SK-N-SH (cell line): ENCODE results near the gene KRT4. TPM values are rescaled to one million over a fixed set of nuclear protein-coding genes. Genes with fewer than 3 reads are reported as not detected.

Experiments
- CTCF ChIA-PET: fragments of 300-600, 350-600 bp; formaldehyde crosslinking; extraction: SDS; loops from one replicate; lab custom pipeline; 2021; lab: Yijun Ruan, JAX
- POLR2A ChIA-PET: fragments of 350-600 bp; sonication (Branson Sonifier 250); formaldehyde crosslinking; extraction: SDS; loops from one replicate; lab custom pipeline; 2020; ENCODE audit warnings: antibody characterized with exemption, inconsistent platforms; lab: Yijun Ruan, JAX
- DNase-seq: peaks from one replicate; pipeline ENCODE4 v3.0.0; 2012
- H2AFZ ChIP-seq: fragments of 200-600 bp; sonication (generic); 2 replicates; pipeline ENCODE4 v1.8.1; 2016; ENCODE audit warnings: antibody characterized with exemption, mild to moderate bottlenecking, low read depth
- H3F3A ChIP-seq: fragments of 200-600 bp; sonication (generic); replicated peaks from 2 replicates; pipeline ENCODE3; 2016; ENCODE audit warnings: antibody characterized with exemption, mild to moderate bottlenecking; ENCODE audit not compliant: insufficient read depth
- H3K27ac ChIP-seq, 2 experiments: fragments of 200-500 bp in 1 of 2; fragments of 200-600 bp in 1 of 2; sonication (Bioruptor generic) in 1 of 2; sonication (generic), shearing (Covaris generic) in 1 of 2; 2 replicates each; pipeline versions ENCODE4 v1.5.1 to v1.6.1; 2014 to 2016; ENCODE audit warnings: low read depth in 2 of 2, inconsistent platforms in 1 of 2, low read length in 1 of 2, mild to moderate bottlenecking in 1 of 2, mixed read lengths in 1 of 2
- H3K27me3 ChIP-seq: fragments of 200-600 bp; sonication (generic), shearing (Covaris generic); 2 replicates; pipeline ENCODE4 v1.6.1; 2016; ENCODE audit warnings: mixed run types; ENCODE audit not compliant: insufficient read depth
- H3K36me3 ChIP-seq, 2 experiments: fragments of 200-500 bp in 1 of 2; fragments of 200-600 bp in 1 of 2; sonication (Bioruptor generic) in 1 of 2; sonication (generic) in 1 of 2; replicated peaks in 1 of 2; 2 replicates each; pipeline versions ENCODE3 to v1.5.1; 2014 to 2016; ENCODE audit warnings: low read length in 1 of 2, mild to moderate bottlenecking in 1 of 2; ENCODE audit not compliant: insufficient read depth in 2 of 2, control insufficient read depth in 1 of 2
- H3K4me1 ChIP-seq, 2 experiments: fragments of 200-500 bp in 1 of 2; fragments of 200-600 bp in 1 of 2; sonication (Bioruptor generic) in 1 of 2; sonication (generic), shearing (Covaris generic) in 1 of 2; 2 replicates each; pipeline versions ENCODE4 v1.5.1 to v1.6.1; 2014 to 2016; ENCODE audit warnings: low read depth in 1 of 2, low read length in 1 of 2, mixed run types in 1 of 2; ENCODE audit not compliant: insufficient read depth in 2 of 2, control insufficient read depth in 1 of 2
- H3K4me2 ChIP-seq: fragments of 200-600 bp; sonication (generic), shearing (Covaris generic); 2 replicates; pipeline ENCODE4 v1.6.1; 2017; ENCODE audit warnings: mixed run types
- H3K4me3 ChIP-seq, 2 experiments: fragments of 200-500 bp in 1 of 2; fragments of 200-600 bp in 1 of 2; sonication (Bioruptor generic) in 1 of 2; sonication (generic), shearing (Covaris generic) in 1 of 2; 2 replicates each; pipeline versions ENCODE4 v1.5.1 to v1.8.1; 2014 to 2016; ENCODE audit warnings: low read depth in 2 of 2, inconsistent platforms in 1 of 2, low read length in 1 of 2, mild to moderate bottlenecking in 1 of 2, mixed read lengths in 1 of 2, moderate library complexity in 1 of 2
- H3K79me2 ChIP-seq: fragments of 200-600 bp; sonication (generic); 2 replicates; pipeline ENCODE4 v1.8.1; 2017; ENCODE audit warnings: mild to moderate bottlenecking; ENCODE audit not compliant: insufficient read depth
- H3K9ac ChIP-seq: fragments of 200-600 bp; sonication (generic); 2 replicates; pipeline ENCODE4 v1.6.1; 2017; ENCODE audit warnings: mixed run types
- H3K9me2 ChIP-seq: fragments of 200-600 bp; sonication (generic); 2 replicates; pipeline ENCODE4 v1.6.1; 2017; ENCODE audit warnings: mixed run types
- H3K9me3 ChIP-seq: fragments of 200-600 bp; sonication (generic); 2 replicates; pipeline ENCODE4 v1.6.1; 2017; ENCODE audit warnings: mixed run types, mild to moderate bottlenecking, moderate library complexity
- H4K20me1 ChIP-seq: fragments of 200-600 bp; sonication (generic); 2 replicates; pipeline ENCODE4 v1.6.1; 2017; ENCODE audit warnings: mild to moderate bottlenecking, mixed run types; ENCODE audit not compliant: insufficient read depth
- CTCF ChIP-seq: fragments of 200-600 bp; sonication (generic); IDR thresholded peaks from 2 replicates; pipeline ENCODE4 v1.6.1; 2017; ENCODE audit warnings: antibody characterized with exemption, mild to moderate bottlenecking, moderate library complexity
- GABPA ChIP-seq: IDR thresholded peaks from 2 replicates; pipeline ENCODE4 v1.4.0; 2012; ENCODE audit warnings: low read depth, mild to moderate bottlenecking
- GATA2 ChIP-seq: sonication (generic); formaldehyde crosslinking; IDR thresholded peaks from 2 replicates; pipeline ENCODE4 v1.5.0; 2020; ENCODE audit warnings: mild to moderate bottlenecking, missing genetic modification reagents
- JUND ChIP-seq: IDR thresholded peaks from 2 replicates; pipeline ENCODE4 v1.4.0; 2012
- MXI1 ChIP-seq: IDR thresholded peaks from 2 replicates; pipeline ENCODE4 v1.6.1; 2012; ENCODE audit warnings: mild to moderate bottlenecking, low read depth, low read length, improper control_type of control experiment
- PBX3 ChIP-seq: IDR thresholded peaks from 2 replicates; pipeline ENCODE4; 2012
- POLR2AphosphoS5 ChIP-seq: IDR thresholded peaks from 2 replicates; pipeline ENCODE4 v1.6.1; 2012; ENCODE audit warnings: low read depth, low read length
- REST ChIP-seq: IDR thresholded peaks from 2 replicates; pipeline ENCODE4 v1.6.1; 2012; ENCODE audit warnings: mild to moderate bottlenecking, low read depth, low read length, moderate library complexity
- RFX5 ChIP-seq: IDR thresholded peaks from 2 replicates; pipeline ENCODE4 v1.6.1; 2012; ENCODE audit warnings: mild to moderate bottlenecking, improper control_type of control experiment, low read length
- RXRA ChIP-seq: IDR thresholded peaks from 2 replicates; pipeline ENCODE4 v1.4.0; 2012; ENCODE audit warnings: low read depth, mild to moderate bottlenecking, borderline replicate concordance
- SIN3A ChIP-seq: IDR thresholded peaks from 2 replicates; pipeline ENCODE4 v1.6.1; 2012; ENCODE audit warnings: low read depth, mild to moderate bottlenecking, low read length, moderate library complexity, borderline replicate concordance
- USF1 ChIP-seq: IDR thresholded peaks from 2 replicates; pipeline ENCODE4 v1.4.0; 2012; ENCODE audit warnings: low read depth, borderline replicate concordance
- ZBTB33 ChIP-seq: IDR thresholded peaks from 2 replicates; pipeline ENCODE4 v1.4.0; 2012; ENCODE audit warnings: low read depth, borderline replicate concordance
- WGBS: methylation state at CpG from one replicate; pipeline ENCODE4 v1.1.6; 2017; ENCODE audit warnings: low lambda C conversion rate; 5-methylcytosine and 5-hydroxymethylcytosine counted together
- polyA plus RNA-seq, 3 experiments: library from polyadenylated mRNA; depleted of rRNA; stranded (reverse); fragments of >200 nt; gene quantifications; 2 replicates each; pipeline ENCODE4 v1.2.3, GENCODE V29; 2012

Gene KRT4
- polyA plus RNA-seq, 1 of the 3 experiments (the other 2 are of a cell fraction): not detected

GRCh38 chr12:52759218-52759617, 54.7 kb downstream of the KRT4 start:
- CTCF ChIA-PET: no interaction called here

More at GRCh38 chr12:52759218-52759617, 54.7 kb downstream of the KRT4 start:
- no peak overlapping the region for H3K9ac ChIP-seq
- H3F3A ChIP-seq: no peaks in the 10 kb centered on the region
- no peaks in the 10 kb centered on the region for H3K79me2 ChIP-seq
- no peak overlapping the region for H3K27ac ChIP-seq
- no peaks in the 10 kb centered on the region for H3K9me2 ChIP-seq
- H3K27me3 ChIP-seq: no peaks in the 10 kb centered on the region
- no peak for DNase-seq
- H3K4me1 ChIP-seq: no peaks in the 10 kb centered on the region; a peak in 1 of 4 replicates
- H4K20me1 ChIP-seq: no peaks in the 10 kb centered on the region
- no peaks in the 10 kb centered on the region for H3K9me3 ChIP-seq
- no peaks in the 10 kb centered on the region for H3K36me3 ChIP-seq
- TF ChIP-seq REST (no peak), RFX5 (no peak), CTCF (no peak), GABPA (no peak), RXRA (no peak), MXI1 (no peak), USF1 (no peak), PBX3 (no peak), GATA2 (CRISPR knock-in tag) (no peak), POLR2AphosphoS5 (no peak), SIN3A (no peak), JUND (no peak), ZBTB33 (no peak)
- H3K4me3 ChIP-seq: no peak overlapping the region
- H2AFZ ChIP-seq: no peak overlapping the region
- POLR2A ChIA-PET: no interaction called here
- no peak overlapping the region for H3K4me2 ChIP-seq
- WGBS: 5% methylated on average over 2 of the region's 2 CpGs
